WERI-Rb-1 (cell line): ENCODE results near the gene DMXL1.

Experiments
- DNase-seq: peaks from one replicate; pipeline ENCODE4 v3.0.0-alpha.2; 2020
- H3K27ac ChIP-seq: fragments of 250-450 bp; sonication (Bioruptor Pico); 2 replicates; pipeline ENCODE4 v1.5.1; 2020; ENCODE audit warnings: mild to moderate bottlenecking, moderate library complexity
- H3K27me3 ChIP-seq: fragments of 250-450 bp; sonication (Bioruptor Pico); 2 replicates; pipeline ENCODE4 v1.5.1; 2021; ENCODE audit warnings: mild to moderate bottlenecking, low read depth, moderate library complexity; ENCODE audit not compliant: insufficient read depth, severe bottlenecking
- H3K36me3 ChIP-seq: fragments of 250-450 bp; sonication (Bioruptor Pico); 2 replicates; pipeline ENCODE4 v1.5.1; 2020; ENCODE audit warnings: mild to moderate bottlenecking, moderate library complexity
- H3K4me3 ChIP-seq: 2 replicates; pipeline ENCODE4 v1.5.1; 2011; ENCODE audit warnings: low read depth, mild to moderate bottlenecking, control low read depth, low read length
- H3K9me3 ChIP-seq: fragments of 250-450 bp; sonication (Bioruptor Pico); 2 replicates; pipeline ENCODE4 v1.5.1; 2021; ENCODE audit warnings: mild to moderate bottlenecking, moderate library complexity; ENCODE audit not compliant: severe bottlenecking
- TF ChIP-seq, protein P1 (sequence below): IDR thresholded peaks from 2 replicates; pipeline ENCODE4 v1.5.1; 2011; ENCODE audit warnings: low read depth, mild to moderate bottlenecking, control low read depth, inconsistent platforms, low read length

Gene DMXL1

DNA sequence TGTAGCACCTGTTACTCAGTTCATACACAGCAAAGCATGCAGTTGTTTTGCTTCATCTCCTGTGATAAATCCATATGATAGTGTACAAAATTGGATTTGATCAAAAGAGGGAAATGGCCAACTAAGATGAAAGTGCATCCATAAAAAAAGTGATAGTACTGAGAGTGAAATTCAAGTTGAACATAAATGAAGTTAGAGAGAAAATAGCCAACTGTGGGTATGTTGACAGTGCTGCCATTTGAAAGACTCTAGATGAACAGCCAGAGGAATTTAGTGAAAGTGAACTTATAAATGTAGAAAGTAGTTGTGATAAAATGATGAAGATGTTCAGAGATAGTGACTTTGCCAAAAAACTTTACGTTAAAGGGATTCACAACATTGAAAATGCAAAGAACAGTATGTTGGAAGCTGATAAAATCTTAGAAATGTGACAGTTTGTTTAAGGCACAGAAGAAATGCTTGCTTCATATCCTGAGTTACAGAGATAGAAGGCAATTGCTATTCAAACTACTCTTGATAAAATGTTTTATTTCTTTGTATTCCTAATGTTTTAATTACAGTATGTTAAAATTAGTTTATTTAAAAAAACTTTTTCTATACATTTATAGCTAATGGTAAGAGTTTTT, 119.7 kb downstream of the DMXL1 start:
- TF ChIP-seq, protein P1, sequence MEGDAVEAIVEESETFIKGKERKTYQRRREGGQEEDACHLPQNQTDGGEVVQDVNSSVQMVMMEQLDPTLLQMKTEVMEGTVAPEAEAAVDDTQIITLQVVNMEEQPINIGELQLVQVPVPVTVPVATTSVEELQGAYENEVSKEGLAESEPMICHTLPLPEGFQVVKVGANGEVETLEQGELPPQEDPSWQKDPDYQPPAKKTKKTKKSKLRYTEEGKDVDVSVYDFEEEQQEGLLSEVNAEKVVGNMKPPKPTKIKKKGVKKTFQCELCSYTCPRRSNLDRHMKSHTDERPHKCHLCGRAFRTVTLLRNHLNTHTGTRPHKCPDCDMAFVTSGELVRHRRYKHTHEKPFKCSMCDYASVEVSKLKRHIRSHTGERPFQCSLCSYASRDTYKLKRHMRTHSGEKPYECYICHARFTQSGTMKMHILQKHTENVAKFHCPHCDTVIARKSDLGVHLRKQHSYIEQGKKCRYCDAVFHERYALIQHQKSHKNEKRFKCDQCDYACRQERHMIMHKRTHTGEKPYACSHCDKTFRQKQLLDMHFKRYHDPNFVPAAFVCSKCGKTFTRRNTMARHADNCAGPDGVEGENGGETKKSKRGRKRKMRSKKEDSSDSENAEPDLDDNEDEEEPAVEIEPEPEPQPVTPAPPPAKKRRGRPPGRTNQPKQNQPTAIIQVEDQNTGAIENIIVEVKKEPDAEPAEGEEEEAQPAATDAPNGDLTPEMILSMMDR, result no peak
- no peaks in the 10 kb centered on the region for H3K9me3 ChIP-seq
- no peak overlapping the region for H3K27ac ChIP-seq
- H3K27me3 ChIP-seq, result no peaks in the 10 kb centered on the region
- H3K4me3 ChIP-seq, result no peak overlapping the region
- no peak for DNase-seq
- peaks cover 6% of the 10 kb centered on the region for H3K36me3 ChIP-seq

DNA sequence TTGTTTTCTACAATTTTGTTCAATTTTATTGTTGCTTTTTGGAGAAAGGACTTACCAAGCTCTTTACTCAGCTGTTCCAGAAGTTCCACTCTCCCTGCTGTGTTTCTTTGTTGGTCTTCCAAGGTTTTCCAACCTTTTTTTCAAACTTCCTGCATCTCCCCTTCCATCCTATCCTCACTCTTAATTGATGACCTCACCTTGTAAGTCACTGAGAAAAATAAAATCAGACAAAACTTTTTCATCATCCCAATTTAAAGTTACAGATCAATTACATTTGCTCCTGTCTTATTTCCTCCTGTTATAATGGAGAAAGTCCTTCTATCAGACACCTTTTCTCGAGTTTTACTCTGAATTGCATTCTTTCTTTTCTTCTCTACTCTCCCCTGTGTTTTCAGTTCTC, 121.1 kb downstream of the DMXL1 start:
- H3K4me3 ChIP-seq, result no peak overlapping the region
- H3K27me3 ChIP-seq, result no peaks in the 10 kb centered on the region
- DNase-seq, result no peak
- no peak overlapping the region for H3K27ac ChIP-seq
- no peaks in the 10 kb centered on the region for H3K9me3 ChIP-seq
- TF ChIP-seq, protein P1, result no peak
- peaks cover 6% of the 10 kb centered on the region for H3K36me3 ChIP-seq

DNA sequence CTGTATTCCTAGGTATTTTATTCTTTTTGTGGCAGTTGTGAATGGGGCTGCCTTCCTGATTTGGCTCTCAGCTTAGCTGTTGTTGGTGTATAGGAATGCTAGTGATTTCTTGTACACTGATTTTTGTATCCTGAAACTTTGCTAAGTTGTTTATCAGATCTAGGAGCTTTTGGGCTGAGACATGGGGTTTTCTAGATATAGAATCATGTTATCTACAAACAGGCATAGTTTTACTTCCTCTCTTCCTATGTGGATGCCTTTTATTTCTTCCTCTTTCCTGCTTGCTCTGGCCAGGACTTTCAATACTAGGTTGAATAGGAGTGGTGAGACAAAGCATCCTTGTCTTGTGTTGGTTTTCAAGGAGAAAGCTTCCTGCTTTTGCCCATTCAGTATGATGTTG, 129.9 kb downstream of the DMXL1 start:
- Histone ChIP-seq H3K4me3 (no peak overlapping the region), H3K36me3 (peaks cover 34% of the 10 kb centered on the region), H3K9me3 (peaks cover 11% of the 10 kb centered on the region), H3K27me3 (no peaks in the 10 kb centered on the region), H3K27ac (no peak overlapping the region)
- TF ChIP-seq, protein P1, result no peak
- no peak for DNase-seq

DNA sequence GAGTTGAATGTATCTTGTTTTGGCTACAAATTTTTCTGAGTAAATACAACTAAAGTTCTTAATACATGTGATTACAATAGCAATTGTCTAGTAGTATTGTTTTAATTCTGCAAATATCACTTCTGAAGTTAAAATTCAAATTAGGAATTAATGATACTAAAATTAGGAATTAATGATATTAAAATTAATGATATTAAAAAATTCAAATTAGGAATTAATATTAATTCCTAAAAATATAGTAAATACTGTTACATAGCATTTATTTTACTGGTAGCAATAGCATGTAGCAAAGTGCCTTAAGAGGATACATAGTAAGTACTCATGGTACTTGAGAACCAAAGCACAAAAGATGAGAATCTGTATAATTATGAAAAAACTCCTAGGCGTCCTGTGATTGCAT, 136.2 kb downstream of the DMXL1 start:
- Histone ChIP-seq H3K27ac (no peak overlapping the region), H3K9me3 (peaks cover 1% of the 10 kb centered on the region), H3K36me3 (peaks cover 6% of the 10 kb centered on the region), H3K27me3 (no peaks in the 10 kb centered on the region), H3K4me3 (no peak overlapping the region)
- no peak for DNase-seq
- TF ChIP-seq, protein P1, result no peak

DNA sequence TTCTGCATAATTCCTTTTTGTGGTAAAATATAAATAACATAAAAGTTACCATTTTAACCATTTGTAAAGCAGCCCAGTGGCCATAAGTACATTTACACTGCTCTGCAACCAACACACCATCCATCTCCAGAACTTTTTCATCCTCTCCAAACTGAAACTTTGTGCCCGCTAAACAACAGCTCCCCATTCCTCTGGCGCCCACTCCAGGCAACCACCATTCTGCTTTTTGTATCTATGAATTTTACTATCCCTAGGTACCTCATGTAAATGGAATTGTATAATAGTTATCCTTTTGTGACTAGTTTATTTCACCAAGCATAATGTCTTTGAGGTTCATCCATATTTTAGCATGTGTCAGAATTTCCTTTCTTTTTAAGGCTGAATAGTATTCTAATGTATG, 141.1 kb downstream of the DMXL1 start:
- Histone ChIP-seq H3K9me3 (no peaks in the 10 kb centered on the region), H3K27ac (no peak overlapping the region)
- DNase-seq, result no peak

DNA sequence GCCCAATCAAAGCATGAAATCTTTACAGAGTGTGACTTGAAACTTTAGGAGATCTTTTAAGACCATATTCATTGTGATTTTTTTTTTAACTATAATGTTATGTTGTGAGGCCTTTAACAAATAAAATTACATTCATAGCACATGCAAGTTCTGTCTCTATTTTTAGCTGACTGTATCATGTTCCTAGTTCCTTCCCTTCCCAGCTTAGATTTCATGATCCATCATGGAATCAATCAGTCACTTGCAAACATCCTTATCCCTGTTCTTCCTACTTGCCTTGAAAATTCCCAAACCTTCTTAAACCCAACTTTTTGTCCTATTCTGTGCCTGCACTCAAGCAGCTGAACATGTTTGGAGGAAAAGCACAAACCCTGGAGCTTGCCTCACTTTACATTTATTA, 141.8 kb downstream of the DMXL1 start:
- no peaks in the 10 kb centered on the region; the same call in 1 of the 2 replicates for H3K36me3 ChIP-seq
- no peak overlapping the region for H3K4me3 ChIP-seq
- H3K27me3 ChIP-seq, result no peaks in the 10 kb centered on the region
- TF ChIP-seq, protein P1, result no peak
- H3K27ac ChIP-seq, result no peak overlapping the region
- DNase-seq, result no peak
- H3K9me3 ChIP-seq, result no peaks in the 10 kb centered on the region

More for the DNA sequence above, 141.1 kb downstream of the DMXL1 start:
- Histone ChIP-seq H3K36me3 (no peaks in the 10 kb centered on the region; the same call in 1 of the 2 replicates), H3K4me3 (no peak overlapping the region), H3K27me3 (no peaks in the 10 kb centered on the region)
- TF ChIP-seq, protein P1, result no peak
